ENCODE results near the gene SLC38A2. TPM values are rescaled to one million over a fixed set of nuclear protein-coding genes. Genes with fewer than 3 reads are reported as not detected.

The SLC38A2 gene
- total RNA-seq, 2 donors from 2014 or later, result 98.5 to 158 TPM

DNA sequence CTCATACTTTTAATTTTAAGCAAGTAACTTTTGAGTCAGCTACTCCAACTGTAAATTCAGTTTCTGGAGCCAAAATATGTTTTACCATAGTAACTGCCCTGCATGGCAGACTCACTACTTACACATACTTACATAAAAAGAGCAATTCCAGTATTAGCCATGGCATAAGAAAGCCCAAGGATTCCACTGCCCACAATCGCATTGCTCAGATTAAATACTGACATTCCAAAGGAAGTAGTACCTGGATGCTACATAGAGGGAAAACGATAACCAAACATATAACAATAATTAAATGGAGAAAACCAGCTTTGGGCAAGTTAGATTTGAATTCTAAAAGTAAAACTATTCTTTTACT lies 2.2 kb downstream of the SLC38A2 start:
- H3K36me3 ChIP-seq, result peaks cover 10% of the 10 kb centered on the region
- H3K27ac ChIP-seq, result peak overlapping the region; percentile 97
- DNase-seq, result no peak
- peak overlapping the region; percentile 54 for H3K4me3 ChIP-seq
- peak overlapping the region in 1 of 2 donors; percentile 98 for H3K9ac ChIP-seq (ENCODE audit: low read depth in 2 of 2, low read length in 2 of 2)
- TF ChIP-seq, protein P1, sequence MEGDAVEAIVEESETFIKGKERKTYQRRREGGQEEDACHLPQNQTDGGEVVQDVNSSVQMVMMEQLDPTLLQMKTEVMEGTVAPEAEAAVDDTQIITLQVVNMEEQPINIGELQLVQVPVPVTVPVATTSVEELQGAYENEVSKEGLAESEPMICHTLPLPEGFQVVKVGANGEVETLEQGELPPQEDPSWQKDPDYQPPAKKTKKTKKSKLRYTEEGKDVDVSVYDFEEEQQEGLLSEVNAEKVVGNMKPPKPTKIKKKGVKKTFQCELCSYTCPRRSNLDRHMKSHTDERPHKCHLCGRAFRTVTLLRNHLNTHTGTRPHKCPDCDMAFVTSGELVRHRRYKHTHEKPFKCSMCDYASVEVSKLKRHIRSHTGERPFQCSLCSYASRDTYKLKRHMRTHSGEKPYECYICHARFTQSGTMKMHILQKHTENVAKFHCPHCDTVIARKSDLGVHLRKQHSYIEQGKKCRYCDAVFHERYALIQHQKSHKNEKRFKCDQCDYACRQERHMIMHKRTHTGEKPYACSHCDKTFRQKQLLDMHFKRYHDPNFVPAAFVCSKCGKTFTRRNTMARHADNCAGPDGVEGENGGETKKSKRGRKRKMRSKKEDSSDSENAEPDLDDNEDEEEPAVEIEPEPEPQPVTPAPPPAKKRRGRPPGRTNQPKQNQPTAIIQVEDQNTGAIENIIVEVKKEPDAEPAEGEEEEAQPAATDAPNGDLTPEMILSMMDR (IDR thresholded peaks at IDR 0.05), result no peak
- H3K4me1 ChIP-seq, result peaks cover 36% of the 10 kb centered on the region
- intact Hi-C loops (cut with DNase I), result loop anchor here (10.0 kb wide), 1 partner anchor 104 kb away; no protein-coding TSS in a partner anchor
- H3K9me3 ChIP-seq, result no peaks in the 10 kb centered on the region
- no peaks in the 10 kb centered on the region for H3K27me3 ChIP-seq

DNA sequence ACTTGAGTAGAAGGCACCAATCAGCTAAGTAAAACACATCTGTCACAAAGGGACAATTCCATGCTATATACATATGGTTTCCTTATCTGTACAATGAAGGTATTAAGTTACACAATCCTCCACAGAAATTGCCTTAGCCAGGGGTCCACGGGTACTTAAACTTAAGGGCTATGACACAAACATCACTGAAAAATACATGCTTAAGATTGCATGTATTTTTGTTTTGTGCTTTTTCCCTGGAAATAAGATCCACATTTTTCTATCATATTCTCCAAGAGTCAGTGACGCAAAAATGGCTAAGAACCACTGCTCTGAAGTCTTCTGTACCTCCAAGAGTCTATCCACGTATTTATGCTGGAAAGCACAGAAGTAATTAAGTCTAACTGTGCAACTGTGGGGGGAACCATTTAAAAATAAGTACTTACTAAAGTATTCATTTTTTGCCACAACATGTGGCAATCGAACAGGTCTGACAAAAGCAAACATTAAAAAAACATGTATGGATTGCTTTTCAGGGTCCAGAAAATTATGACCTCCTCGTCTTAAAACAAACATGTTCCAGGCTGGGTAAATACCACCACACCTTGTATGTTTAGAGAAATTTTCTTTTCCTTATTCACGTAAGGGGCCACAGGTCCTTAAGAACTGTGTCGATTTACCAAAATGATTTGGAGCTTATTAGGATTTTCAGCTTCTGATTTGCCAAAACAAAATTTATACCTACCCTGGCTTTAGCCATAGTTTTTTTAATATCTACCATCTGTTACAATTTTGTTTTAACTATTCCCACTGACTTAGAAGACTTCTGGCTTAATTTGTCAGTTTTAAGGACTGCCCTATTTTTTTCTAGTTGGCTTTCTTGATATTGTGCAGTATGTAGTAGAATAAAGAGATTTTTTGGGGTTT lies 2.8 kb downstream of the SLC38A2 start:
- Histone ChIP-seq H3K27ac (peak overlapping the region; percentile 97), H3K9ac (ENCODE audit: low read depth in 2 of 2, low read length in 2 of 2) (peak overlapping the region in 1 of 2 donors; percentile 98), H3K4me1 (peaks cover 36% of the 10 kb centered on the region), H3K9me3 (no peaks in the 10 kb centered on the region), H3K4me3 (peak overlapping the region; percentile 54), H3K27me3 (no peaks in the 10 kb centered on the region), H3K36me3 (peaks cover 11% of the 10 kb centered on the region)
- TF ChIP-seq, protein P1 (IDR thresholded peaks at IDR 0.05), result no peak
- intact Hi-C loops (cut with DNase I), result loop anchor here (10.0 kb wide), 1 partner anchor 105 kb away; no protein-coding TSS in a partner anchor
- DNase-seq, result no peak

DNA sequence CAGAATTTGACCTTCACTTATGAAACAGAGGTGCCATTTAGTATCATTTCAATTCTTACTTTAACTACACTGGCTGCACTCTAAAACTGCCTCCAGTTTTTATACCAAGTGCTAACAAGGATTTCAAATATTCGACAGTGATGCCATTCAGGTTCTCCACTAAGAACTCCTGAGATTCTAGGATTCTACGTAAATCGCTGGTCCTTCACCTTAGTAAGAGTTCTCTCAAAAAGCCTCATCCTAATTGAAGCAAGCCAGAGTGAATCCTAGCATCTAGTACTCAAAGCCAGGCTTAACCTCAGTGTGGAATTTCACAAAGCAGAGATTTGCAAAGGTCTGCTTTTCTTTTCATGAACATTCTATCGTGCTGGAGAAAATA lies 3.5 kb downstream of the SLC38A2 start:
- Histone ChIP-seq H3K36me3 (peaks cover 17% of the 10 kb centered on the region), H3K9ac (ENCODE audit: low read depth in 2 of 2, low read length in 2 of 2) (peak overlapping the region in 1 of 2 donors; percentile 98), H3K4me3 (peak overlapping the region; percentile 54), H3K9me3 (no peaks in the 10 kb centered on the region), H3K27ac (no peak overlapping the region), H3K27me3 (no peaks in the 10 kb centered on the region), H3K4me1 (peaks cover 36% of the 10 kb centered on the region)
- TF ChIP-seq, protein P1 (IDR thresholded peaks at IDR 0.05), result no peak
- no peak for DNase-seq
- intact Hi-C loops (cut with DNase I), result no loop called here

DNA sequence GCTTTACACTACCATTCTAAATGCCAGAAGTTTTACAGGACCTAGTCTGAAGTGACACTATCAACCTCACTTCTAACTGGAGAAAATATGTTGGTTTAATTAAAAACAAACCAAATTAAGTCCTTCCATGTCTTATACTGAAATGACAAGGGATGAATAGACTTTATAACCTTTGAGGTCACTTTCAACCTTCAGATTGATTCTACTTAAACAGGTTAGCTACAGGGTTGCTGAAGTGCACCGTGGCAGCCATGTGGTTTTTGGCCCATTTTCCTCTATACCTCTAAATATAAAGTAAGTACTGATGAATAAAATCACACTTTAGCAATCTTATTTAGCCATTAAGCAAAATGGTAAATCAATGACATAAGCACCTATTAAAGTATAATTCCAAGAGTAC lies 3.9 kb downstream of the SLC38A2 start:
- Histone ChIP-seq H3K4me3 (peak overlapping the region; percentile 54), H3K27me3 (no peaks in the 10 kb centered on the region), H3K4me1 (peaks cover 36% of the 10 kb centered on the region), H3K36me3 (peaks cover 21% of the 10 kb centered on the region), H3K9me3 (no peaks in the 10 kb centered on the region), H3K27ac (no peak overlapping the region), H3K9ac (ENCODE audit: low read depth in 2 of 2, low read length in 2 of 2) (peak overlapping the region in 1 of 2 donors; percentile 98)
- DNase-seq, result no peak
- intact Hi-C loops (cut with DNase I), result no loop called here
- TF ChIP-seq, protein P1 (IDR thresholded peaks at IDR 0.05), result no peak

DNA sequence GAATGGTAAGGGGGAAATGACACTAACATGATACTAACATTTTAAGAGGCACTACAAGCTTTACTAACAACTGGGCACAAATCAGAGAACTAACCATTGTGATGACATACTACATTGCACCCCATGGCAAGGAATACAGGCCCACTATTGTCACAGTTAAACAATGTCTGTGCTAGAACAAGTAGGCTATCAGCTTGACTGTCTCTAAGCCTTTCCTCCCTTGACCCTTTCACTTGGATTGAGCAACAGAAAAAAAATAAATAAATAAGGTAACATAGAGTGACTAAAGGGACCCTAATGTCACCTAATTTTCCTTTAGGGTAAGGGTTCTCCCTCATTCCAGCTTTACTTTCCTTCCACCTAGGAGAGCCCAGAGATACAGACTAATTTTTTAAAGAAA lies 4.4 kb downstream of the SLC38A2 start:
- Histone ChIP-seq H3K9ac (ENCODE audit: low read depth in 2 of 2, low read length in 2 of 2) (peak overlapping the region in 1 of 2 donors; percentile 48), H3K27ac (peak overlapping the region; percentile 20), H3K27me3 (no peaks in the 10 kb centered on the region), H3K9me3 (no peaks in the 10 kb centered on the region), H3K4me3 (peak overlapping the region; percentile 54), H3K4me1 (peaks cover 36% of the 10 kb centered on the region), H3K36me3 (peaks cover 25% of the 10 kb centered on the region)
- intact Hi-C loops (cut with DNase I), result no loop called here
- TF ChIP-seq, protein P1 (IDR thresholded peaks at IDR 0.05), result no peak
- DNase-seq, result no peak

All from colonic mucosa (tissue), 4 donors.